ENCODE measurements around the gene PDILT. TPM values are rescaled to one million over a fixed set of nuclear protein-coding genes. Genes with fewer than 3 reads are reported as not detected.

PDILT gene
- total and polyA plus RNA-seq, 2 experiments from 2014 or later = not detected

GRCh38 chr16:20364051-20364450 lies 40.5 kb downstream of the PDILT start (continued):
- TF ChIP-seq EZH2phosphoT487 (IDR thresholded peaks at IDR 0.05; ENCODE audit: unreplicated experiment) (no peak), ZNF114 (CRISPR knock-in tag; IDR thresholded peaks at IDR 0.05) (no peak), EZH2 (IDR thresholded peaks at IDR 0.05; ENCODE audit: low read depth, unreplicated experiment) (no peak), POLR2AphosphoS5 (IDR thresholded peaks at IDR 0.05; ENCODE audit: low read depth) (no peak), JUNB (IDR thresholded peaks at IDR 0.05; ENCODE audit: unreplicated experiment) (no peak), NANOG (IDR thresholded peaks at IDR 0.05; ENCODE audit: borderline replicate concordance) (no peak), ETS1 (IDR thresholded peaks at IDR 0.05) (no peak), ZNF331 (CRISPR knock-in tag; IDR thresholded peaks at IDR 0.05; ENCODE audit: low read depth) (no peak), STAT1 (IDR thresholded peaks at IDR 0.05; ENCODE audit: unreplicated experiment) (no peak), CREB1 (CRISPR knock-in tag; IDR thresholded peaks at IDR 0.05; ENCODE audit: low read depth) (no peak)

- Mint-ChIP-seq H3K27ac (no peak overlapping the region), H3K36me3 (ENCODE audit: low read depth) (no peaks in the 10 kb centered on the region; the same call in 2 of the 3 replicates), H3K27me3 (ENCODE audit: insufficient read depth, low read depth, poor library complexity) (no peaks in the 10 kb centered on the region), H3K4me3 (no peak overlapping the region), H3K9me3 (peaks cover 4% of the 10 kb centered on the region; the same call in 2 of the 3 replicates), H3K4me1 (no peaks in the 10 kb centered on the region)
- H3K4me1 ChIP-seq (ENCODE audit: insufficient read depth) = no peaks in the 10 kb centered on the region
- no peak for ATAC-seq
- DNase-seq (ENCODE audit: low spot score) = no peak
- no peaks in the 10 kb centered on the region for H3K9me2 ChIP-seq (ENCODE audit: insufficient read depth)
- no peaks in the 10 kb centered on the region for H3K27me3 ChIP-seq (ENCODE audit: insufficient read depth)
- H3F3A ChIP-seq (replicated peaks; ENCODE audit: low read depth) = no peaks in the 10 kb centered on the region
- no peaks in the 10 kb centered on the region for H4K20me1 ChIP-seq (replicated peaks; ENCODE audit: insufficient read depth)
- no peaks in the 10 kb centered on the region for H3K79me2 ChIP-seq (replicated peaks; ENCODE audit: insufficient read depth)
- no peaks in the 10 kb centered on the region for H3K36me3 ChIP-seq (ENCODE audit: insufficient read depth)
- H3K4me3 ChIP-seq = no peak overlapping the region
- TF ChIP-seq ZNF462 (CRISPR knock-in tag; IDR thresholded peaks at IDR 0.05) = no peak
- H3K4me2 ChIP-seq = no peak overlapping the region
- H2AFZ ChIP-seq = no peak overlapping the region
- H3K27ac ChIP-seq (ENCODE audit: low read depth) = no peak overlapping the region
Measured at GRCh38 chr16:20363191-20363590, 41.3 kb downstream of the PDILT start.
